Measurements from ENCODE around the gene FOXRED2. TPM values are rescaled to one million over a fixed set of nuclear protein-coding genes. Genes with fewer than 3 reads are reported as not detected.
A peak's percentile ranks its signal among the peaks of the same experiment; 100 is the strongest.

FOXRED2 gene
- total RNA-seq, 2 experiments from 2014 or later: 10.1 to 12.9 TPM

DNA sequence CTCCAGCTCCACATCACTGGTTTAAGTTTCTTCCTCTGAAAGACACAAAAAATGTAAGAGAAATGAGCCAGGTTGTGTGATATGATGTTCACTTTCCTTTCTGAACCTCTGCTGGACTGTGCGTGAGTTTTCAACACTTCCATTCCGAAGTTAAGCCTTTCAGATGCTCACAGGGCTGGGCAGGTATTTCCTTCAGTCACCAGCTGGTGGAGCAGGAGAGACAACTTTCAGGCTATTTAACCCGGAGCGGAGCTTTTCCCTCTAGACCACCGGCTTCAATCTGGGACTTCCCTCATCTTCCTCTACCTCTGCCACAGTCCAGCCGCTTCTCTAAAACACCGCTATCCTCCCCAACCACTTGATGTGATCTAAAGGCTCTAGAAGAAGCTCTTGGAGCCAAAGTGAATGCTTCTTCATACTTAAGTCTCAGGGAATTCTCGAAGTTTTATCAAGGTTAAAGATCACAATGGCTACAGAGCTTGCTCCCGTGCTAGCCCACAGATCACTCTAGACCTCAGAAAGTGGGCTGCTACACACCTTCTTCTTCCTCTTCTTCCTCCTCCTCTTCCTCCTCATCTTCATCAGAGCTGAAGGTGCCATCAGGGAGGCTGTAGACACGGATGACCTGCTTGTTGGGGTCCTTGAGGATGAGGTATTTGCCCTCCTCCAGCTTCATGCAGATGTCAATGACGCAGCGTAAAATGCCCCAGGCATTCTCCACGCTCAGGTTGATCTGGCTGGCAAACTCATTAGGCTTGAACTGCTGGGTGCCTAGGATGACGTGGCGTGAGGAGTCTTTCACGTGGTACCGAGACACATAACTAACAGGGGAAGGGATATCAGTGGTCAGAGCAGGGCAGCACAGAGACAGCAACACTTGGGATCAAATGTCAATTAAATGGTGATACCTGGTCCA, 4.4 kb upstream of the FOXRED2 start:
- Mint-ChIP-seq H3K27me3 (no peaks in the 10 kb centered on the region), H3K27ac (peak overlapping the region; percentile 9), H3K9me3 (no peaks in the 10 kb centered on the region), H3K36me3 (ENCODE audit: low read depth) (peaks cover 54% of the 10 kb centered on the region), H3K4me1 (peaks cover 10% of the 10 kb centered on the region), H3K4me3 (no peak overlapping the region)
- ChIA-PET CTCF (interaction anchor here (0.7 to 3.0 kb wide), 10 partner anchors 10 to 467 kb away, joined by 3 to 22 read pairs (median 4); partner anchors contain the start of gene EIF3D), POLR2A (interaction anchor here (0.7 to 7.2 kb wide), 7 partner anchors 10 to 211 kb away, joined by 3 to 66 read pairs (median 3); partner anchors contain the start of gene EIF3D)
- peak; percentile 41 for DNase-seq

DNA sequence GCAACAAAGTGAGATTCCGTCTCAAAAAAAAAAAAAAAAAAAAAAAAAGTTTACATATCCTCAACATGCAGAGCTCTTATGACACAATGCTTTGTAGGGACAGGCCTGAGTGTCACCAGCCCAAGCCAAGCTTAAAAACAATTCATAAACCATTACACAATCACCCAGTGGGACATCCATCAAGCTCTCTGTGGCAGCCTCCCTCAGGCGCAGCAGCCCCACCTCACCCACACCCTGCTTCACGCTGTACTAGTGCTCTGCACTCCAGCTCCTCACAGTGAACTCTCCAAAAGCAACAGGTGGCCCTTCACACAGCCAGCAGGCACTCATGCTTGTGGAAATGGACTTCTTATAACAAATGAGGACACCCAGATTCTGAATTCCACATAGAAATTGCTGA, 3.5 kb upstream of the FOXRED2 start:
- H3K36me3 Mint-ChIP-seq (ENCODE audit: low read depth): peaks cover 46% of the 10 kb centered on the region
- DNase-seq: no peak
- peaks cover 14% of the 10 kb centered on the region for H3K4me1 Mint-ChIP-seq
- H3K27me3 Mint-ChIP-seq: no peaks in the 10 kb centered on the region
- no peaks in the 10 kb centered on the region for H3K9me3 Mint-ChIP-seq
- POLR2A ChIA-PET: interaction anchor here (0.7 to 7.2 kb wide), 7 partner anchors 10 to 232 kb away, joined by 3 to 66 read pairs (median 3); partner anchors contain the start of genes EIF3D and TXN2
- no peak overlapping the region for H3K27ac Mint-ChIP-seq
- no peak overlapping the region for H3K4me3 Mint-ChIP-seq
- CTCF ChIA-PET: interaction anchor here (1.1 to 3.0 kb wide), 5 partner anchors 11 to 264 kb away, joined by 5 to 22 read pairs (median 6); partner anchors contain the start of gene EIF3D

DNA sequence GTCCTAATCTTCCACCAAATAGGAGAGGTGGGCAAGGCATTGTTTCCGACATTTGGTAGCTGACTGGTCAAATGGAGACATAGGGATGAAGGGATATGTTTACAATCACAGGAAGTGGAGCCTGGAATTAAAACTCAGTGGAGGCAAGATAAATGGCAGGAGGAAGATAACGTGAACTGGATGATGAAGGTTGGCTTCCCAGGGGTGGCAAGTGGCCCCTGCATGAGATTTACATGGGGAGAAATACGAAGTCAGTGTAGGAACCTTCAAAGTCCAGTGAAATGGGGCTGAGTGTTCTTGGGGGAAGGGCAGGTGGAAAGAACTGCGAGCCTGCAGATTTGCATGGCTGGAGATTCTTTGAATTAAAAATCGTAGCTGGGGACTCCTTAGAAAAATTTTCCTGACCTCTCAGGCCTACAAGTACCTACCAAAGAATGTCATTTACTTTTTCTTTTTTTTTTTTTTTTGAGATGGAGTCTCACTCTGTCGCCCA, 724 bp upstream of the FOXRED2 start:
- ChIA-PET CTCF (interaction anchor here (1.4 to 1.6 kb wide), 2 partner anchors 21 to 207 kb away, joined by 6 to 7 read pairs; no protein-coding TSS in a partner anchor), POLR2A (interaction anchor here (0.8 to 7.2 kb wide), 18 partner anchors 9 to 642 kb away, joined by 3 to 66 read pairs (median 4); partner anchors contain the start of genes EIF3D, IFT27, IL2RB and TXN2)
- DNase-seq: no peak
- Mint-ChIP-seq H3K27ac (no peak overlapping the region), H3K27me3 (no peaks in the 10 kb centered on the region), H3K4me1 (peaks cover 23% of the 10 kb centered on the region), H3K4me3 (peak overlapping the region; percentile 8), H3K36me3 (ENCODE audit: low read depth) (peaks cover 26% of the 10 kb centered on the region), H3K9me3 (no peaks in the 10 kb centered on the region)

DNA sequence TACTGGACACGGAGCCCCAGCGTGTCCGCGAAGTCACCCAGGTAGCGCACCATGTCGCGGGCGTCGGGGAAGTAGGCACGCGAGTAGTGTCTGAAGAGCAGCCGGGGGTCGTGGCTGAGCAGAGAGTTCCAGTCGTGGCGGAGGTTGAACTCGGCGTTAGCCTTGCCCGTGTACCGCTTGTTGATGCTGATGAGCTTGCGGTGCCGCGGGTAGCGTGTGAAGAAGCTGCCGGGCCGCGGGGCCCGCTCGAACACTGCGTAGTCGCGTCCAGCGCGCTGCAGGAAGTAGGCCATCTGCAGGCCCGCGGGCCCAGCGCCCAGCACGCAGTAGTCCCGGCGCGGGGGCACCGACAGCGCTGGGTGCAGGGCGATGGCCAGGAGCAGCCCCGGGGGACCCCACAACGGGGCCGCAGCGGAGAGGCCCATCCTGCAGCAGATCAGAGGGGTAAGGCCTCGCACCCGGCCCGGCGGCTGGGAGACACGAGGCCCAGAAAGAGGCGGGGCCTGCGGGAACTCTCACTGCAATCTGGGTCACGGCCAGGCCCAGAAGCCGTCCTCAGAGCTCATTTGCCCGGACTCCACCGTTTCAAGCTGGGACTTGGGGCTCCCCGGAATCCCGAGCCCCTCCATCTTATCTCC, 723 bp downstream of the FOXRED2 start:
- CTCF ChIA-PET: interaction anchor here (1.6 kb wide), 1 partner anchor 20 kb away, joined by 7 read pairs; no protein-coding TSS in a partner anchor
- no peak for DNase-seq
- H3K36me3 Mint-ChIP-seq (ENCODE audit: low read depth): peaks cover 14% of the 10 kb centered on the region
- no peaks in the 10 kb centered on the region for H3K9me3 Mint-ChIP-seq
- POLR2A ChIA-PET: interaction anchor here (0.9 to 7.2 kb wide), 7 partner anchors 8 to 267 kb away, joined by 3 to 66 read pairs (median 5); partner anchors contain the start of genes APOL2, EIF3D and TXN2
- peak overlapping the region; percentile 67 for H3K4me3 Mint-ChIP-seq
- H3K27ac Mint-ChIP-seq: no peak overlapping the region
- peaks cover 23% of the 10 kb centered on the region for H3K4me1 Mint-ChIP-seq
- H3K27me3 Mint-ChIP-seq: no peaks in the 10 kb centered on the region

DNA sequence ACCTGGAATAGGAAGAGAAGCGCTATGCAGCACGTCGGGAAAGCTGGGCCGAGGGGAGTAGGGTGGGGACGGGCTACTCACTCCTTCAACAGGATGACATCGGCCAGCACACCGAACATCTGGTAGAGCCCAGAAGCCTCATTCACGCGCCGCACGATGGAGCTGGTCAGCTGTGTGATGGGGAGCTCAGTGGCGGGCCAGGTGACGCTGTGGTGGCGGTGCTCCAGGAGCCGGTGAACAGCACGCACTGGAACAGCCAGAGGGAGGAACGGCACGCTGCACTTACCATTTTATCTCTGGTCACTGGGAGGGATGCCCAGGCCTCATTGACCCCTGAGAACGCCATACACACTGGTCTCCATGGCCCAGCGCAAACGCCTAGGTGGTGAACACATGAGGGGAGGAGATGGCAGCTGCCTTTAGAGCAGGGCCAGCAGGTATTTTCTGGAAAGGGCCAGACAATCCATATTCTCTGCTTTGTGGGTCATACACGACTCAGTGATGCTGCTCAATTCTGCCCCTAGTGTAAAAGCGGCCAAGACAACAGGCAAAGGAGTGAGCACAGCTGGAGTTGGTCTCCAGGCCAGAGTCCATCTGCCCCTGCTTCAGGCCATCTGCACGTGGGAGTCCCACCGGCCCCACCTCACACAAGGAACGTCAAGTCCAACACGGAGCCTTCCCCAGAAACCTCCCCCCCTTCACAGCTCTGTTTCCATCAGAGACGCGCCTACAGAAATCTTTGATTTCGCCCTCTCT, 8.8 kb downstream of the FOXRED2 start:
- ChIA-PET POLR2A (interaction anchor here (1.8 kb wide), 1 partner anchor 9 kb away, joined by 7 read pairs; the partner anchor contains the start of gene FOXRED2), CTCF (interaction anchor here (0.6 kb wide), 1 partner anchor 339 kb away, joined by 3 read pairs; no protein-coding TSS in a partner anchor)
- DNase-seq: no peak
- Mint-ChIP-seq H3K9me3 (no peaks in the 10 kb centered on the region), H3K27me3 (no peaks in the 10 kb centered on the region), H3K4me3 (no peak overlapping the region), H3K27ac (no peak overlapping the region), H3K36me3 (ENCODE audit: low read depth) (peaks cover 15% of the 10 kb centered on the region), H3K4me1 (no peaks in the 10 kb centered on the region)

DNA sequence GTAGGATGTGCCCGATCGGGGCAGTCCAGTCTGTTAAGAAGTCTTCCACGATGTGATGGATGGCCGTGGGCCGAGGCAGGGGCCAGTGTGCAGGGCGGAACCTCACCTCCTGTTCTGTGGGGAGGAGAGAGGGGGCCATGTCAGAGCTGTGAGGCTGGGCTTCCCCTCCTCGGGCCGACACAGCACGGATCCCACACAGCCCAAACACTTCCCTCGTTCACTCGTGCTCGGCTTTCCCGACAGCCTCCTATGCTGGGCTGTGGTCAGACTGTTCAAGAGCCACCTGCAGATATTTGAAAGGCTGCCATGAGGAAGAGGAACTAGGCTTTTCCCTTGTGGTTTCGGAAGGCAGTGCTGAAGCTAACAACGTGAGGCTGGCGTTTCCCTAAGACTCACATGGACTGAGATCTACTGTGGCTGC, 13.1 kb downstream of the FOXRED2 start:
- POLR2A ChIA-PET: interaction anchor here (1.6 to 1.7 kb wide), 2 partner anchors 12 to 191 kb away, joined by 5 to 9 read pairs; partner anchors contain the start of gene TXN2
- Mint-ChIP-seq H3K27ac (no peak overlapping the region), H3K4me3 (no peak overlapping the region), H3K9me3 (no peaks in the 10 kb centered on the region), H3K4me1 (no peaks in the 10 kb centered on the region), H3K36me3 (ENCODE audit: low read depth) (peaks cover 22% of the 10 kb centered on the region), H3K27me3 (no peaks in the 10 kb centered on the region)
- CTCF ChIA-PET: interaction anchor here (2.0 kb wide), 1 partner anchor 17 kb away, joined by 5 read pairs; no protein-coding TSS in a partner anchor
- DNase-seq: no peak

DNA sequence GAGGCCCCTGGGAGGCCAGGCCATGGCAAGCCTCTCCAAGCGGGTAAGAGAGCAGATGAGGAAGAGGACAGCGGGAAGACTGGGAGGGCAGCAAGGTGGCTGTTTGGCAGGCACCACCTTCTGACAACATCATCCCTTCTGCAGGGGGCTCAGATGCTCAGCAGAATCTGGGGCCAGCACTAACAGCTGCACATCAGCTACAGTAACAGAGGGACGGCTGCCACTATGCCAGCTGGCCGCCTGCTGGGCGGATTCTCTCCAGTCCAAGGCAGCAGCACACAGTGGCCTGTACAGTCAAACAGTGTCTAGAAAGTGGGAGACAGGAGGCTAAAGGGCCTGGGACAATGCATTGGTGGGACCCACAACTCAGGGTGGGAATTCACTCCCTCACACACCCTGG, 14.7 kb downstream of the FOXRED2 start:
- ChIA-PET POLR2A (interaction anchor here (0.6 to 1.7 kb wide), 4 partner anchors 10 to 1010 kb away, joined by 3 to 9 read pairs (median 4); partner anchors contain the start of gene TXN2), CTCF (no interaction called here)
- H3K4me3 Mint-ChIP-seq: no peak overlapping the region
- DNase-seq: no peak
- H3K4me1 Mint-ChIP-seq: no peaks in the 10 kb centered on the region
- no peaks in the 10 kb centered on the region for H3K27me3 Mint-ChIP-seq
- no peak overlapping the region for H3K27ac Mint-ChIP-seq
- peaks cover 5% of the 10 kb centered on the region for H3K9me3 Mint-ChIP-seq
- H3K36me3 Mint-ChIP-seq (ENCODE audit: low read depth): peaks cover 25% of the 10 kb centered on the region

DNA sequence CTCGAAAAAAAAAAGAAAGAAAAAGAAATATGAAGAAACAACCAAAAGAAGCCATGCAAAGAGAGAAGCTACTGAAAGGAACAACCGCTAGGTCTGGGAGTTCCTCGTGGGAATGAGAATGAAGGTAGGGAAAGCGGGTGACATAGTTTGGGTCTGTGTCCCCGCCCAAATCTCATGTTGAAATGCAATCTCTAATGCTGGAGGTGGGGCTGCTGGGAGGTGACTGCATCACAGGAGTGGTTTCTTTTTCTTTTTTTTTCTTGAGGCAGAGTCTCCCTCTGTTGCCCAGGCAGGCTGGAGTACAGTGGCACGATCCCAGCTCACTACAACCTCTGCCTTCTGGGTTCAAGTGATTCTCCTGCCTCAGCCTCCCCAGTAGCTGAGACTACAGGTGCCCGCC, 15.7 kb downstream of the FOXRED2 start:
- Mint-ChIP-seq H3K4me1 (no peaks in the 10 kb centered on the region), H3K4me3 (no peak overlapping the region), H3K9me3 (peaks cover 11% of the 10 kb centered on the region), H3K27ac (no peak overlapping the region), H3K27me3 (no peaks in the 10 kb centered on the region), H3K36me3 (ENCODE audit: low read depth) (peaks cover 28% of the 10 kb centered on the region)
- CTCF ChIA-PET: interaction anchor here (1.2 to 1.6 kb wide), 2 partner anchors 9 to 21 kb away, joined by 3 to 6 read pairs; no protein-coding TSS in a partner anchor
- POLR2A ChIA-PET: interaction anchor here (1.1 kb wide), 1 partner anchor 19 kb away, joined by 3 read pairs; no protein-coding TSS in a partner anchor
- no peak for DNase-seq

DNA sequence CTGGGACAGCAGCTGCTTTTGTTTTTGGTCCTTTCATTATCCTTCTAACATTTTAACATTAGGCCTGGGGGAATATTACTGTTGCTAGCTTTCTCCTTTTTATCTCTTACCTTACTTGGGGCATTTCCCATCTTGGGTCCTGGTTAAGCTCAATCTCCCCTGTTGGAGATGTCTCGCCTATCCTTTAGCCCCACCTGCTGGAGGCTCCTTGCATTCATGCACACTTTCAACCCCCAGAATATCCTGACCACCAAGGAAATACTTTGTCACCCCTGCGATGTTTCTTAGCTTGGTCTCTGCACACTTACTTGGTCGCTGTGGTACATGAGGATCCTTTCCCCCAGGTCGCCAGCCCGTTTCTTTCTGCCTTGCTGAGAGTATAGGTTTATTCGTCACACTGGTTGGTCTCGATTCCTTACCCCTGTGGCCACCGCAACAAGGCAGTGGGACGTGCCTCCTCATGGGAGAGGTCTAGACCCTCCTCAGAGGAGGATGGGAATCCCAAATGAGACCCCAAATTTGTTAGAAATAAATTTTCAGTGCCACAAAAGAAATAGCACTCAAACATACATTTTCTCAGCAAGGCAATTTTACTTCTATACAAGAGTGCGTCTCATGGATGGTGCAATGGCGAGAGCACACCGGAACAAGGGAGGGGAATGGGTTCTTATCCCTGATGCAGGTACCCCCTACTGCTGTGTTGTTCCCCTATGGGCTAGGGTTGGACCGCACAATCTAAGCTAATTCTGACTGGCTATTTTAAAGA, 20.0 kb downstream of the FOXRED2 start:
- Mint-ChIP-seq H3K4me3 (no peak overlapping the region), H3K27me3 (no peaks in the 10 kb centered on the region), H3K4me1 (peaks cover 7% of the 10 kb centered on the region), H3K27ac (no peak overlapping the region), H3K36me3 (ENCODE audit: low read depth) (peaks cover 27% of the 10 kb centered on the region), H3K9me3 (peaks cover 11% of the 10 kb centered on the region)
- DNase-seq: peak; percentile 66
- ChIA-PET POLR2A (interaction anchor here (0.8 to 1.8 kb wide), 4 partner anchors 20 to 248 kb away, joined by 3 to 5 read pairs (median 4); partner anchors contain the start of genes APOL1 and FOXRED2), CTCF (interaction anchor here (0.6 to 2.5 kb wide), 38 partner anchors 10 to 421 kb away, joined by 3 to 18 read pairs (median 4); partner anchors contain the start of genes APOL1, APOL2, APOL3 and EIF3D)

DNA sequence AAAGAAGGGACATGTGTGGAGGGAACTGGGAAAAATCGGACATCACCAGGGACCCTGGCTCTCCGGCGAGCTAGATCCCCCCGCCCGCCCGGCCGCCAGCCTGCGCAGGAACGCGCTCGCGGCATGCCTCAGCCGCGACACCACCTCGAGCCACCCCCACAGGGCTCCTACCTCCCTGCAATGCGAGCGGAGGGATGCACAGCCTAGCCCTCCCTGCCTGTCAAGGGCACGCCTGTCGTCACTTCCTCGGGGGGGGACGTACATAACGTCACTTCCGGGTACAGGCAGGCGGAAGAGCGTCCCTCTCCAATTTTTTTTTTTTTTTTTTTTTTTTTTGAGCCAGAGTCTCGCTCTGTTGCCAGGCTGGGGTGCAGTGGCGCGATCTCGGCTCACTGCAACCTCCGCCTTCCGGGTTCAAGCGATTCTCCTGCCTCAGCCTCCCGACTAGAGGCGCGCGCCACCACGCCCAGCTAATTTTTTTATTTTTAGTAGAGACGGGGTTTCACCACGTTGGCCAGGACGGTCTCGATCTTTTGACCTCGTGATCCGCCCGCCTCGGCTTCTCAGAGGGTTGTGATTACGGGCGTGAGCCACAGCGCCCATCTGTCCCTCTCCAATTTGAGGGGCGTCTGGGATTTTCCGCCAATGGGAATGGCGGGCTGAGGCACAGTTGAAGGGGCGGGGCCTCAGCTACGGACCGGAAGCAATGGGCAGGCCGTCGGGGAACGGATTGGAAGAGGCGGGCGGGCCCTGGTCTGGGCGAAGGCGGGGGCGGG, 25.3 kb downstream of the FOXRED2 start, which contains the start of gene TXN2:
Gene TXN2 (minus strand): TSS at position 248 of the 776 bp plus-strand sequence. CDS start 803 bp downstream, outside the sequence.
- H3K4me1 Mint-ChIP-seq: peaks cover 20% of the 10 kb centered on the region
- H3K9me3 Mint-ChIP-seq: peaks cover 1% of the 10 kb centered on the region
- H3K36me3 Mint-ChIP-seq (ENCODE audit: low read depth): peaks cover 33% of the 10 kb centered on the region
- ChIA-PET POLR2A (interaction anchor here (0.8 to 2.7 kb wide), 32 partner anchors 7 to 295 kb away, joined by 3 to 10 read pairs (median 4); partner anchors contain the start of genes APOL1, APOL2, EIF3D and FOXRED2), CTCF (interaction anchor here (0.6 to 1.6 kb wide), 9 partner anchors 9 to 1127 kb away, joined by 3 to 6 read pairs (median 4); partner anchors contain the start of gene GGA1)
- peak within 1 kb of the TSS; percentile 96 for H3K27ac Mint-ChIP-seq
- no peaks in the 10 kb centered on the region for H3K27me3 Mint-ChIP-seq
- peak; percentile 96 for DNase-seq
- H3K4me3 Mint-ChIP-seq: peak within 1 kb of the TSS; percentile 100
